CD4-positive, alpha-beta T cell treated with Interleukin-12 subunit alpha and Interleukin-12 subunit beta, for 1 hour (primary cell): ENCODE measurements around the gene RAB11FIP3.

Source experiments
- DNase-seq: peaks from one replicate; pipeline ENCODE4 v3.0.0-alpha.2; 2020

The RAB11FIP3 gene

DNA sequence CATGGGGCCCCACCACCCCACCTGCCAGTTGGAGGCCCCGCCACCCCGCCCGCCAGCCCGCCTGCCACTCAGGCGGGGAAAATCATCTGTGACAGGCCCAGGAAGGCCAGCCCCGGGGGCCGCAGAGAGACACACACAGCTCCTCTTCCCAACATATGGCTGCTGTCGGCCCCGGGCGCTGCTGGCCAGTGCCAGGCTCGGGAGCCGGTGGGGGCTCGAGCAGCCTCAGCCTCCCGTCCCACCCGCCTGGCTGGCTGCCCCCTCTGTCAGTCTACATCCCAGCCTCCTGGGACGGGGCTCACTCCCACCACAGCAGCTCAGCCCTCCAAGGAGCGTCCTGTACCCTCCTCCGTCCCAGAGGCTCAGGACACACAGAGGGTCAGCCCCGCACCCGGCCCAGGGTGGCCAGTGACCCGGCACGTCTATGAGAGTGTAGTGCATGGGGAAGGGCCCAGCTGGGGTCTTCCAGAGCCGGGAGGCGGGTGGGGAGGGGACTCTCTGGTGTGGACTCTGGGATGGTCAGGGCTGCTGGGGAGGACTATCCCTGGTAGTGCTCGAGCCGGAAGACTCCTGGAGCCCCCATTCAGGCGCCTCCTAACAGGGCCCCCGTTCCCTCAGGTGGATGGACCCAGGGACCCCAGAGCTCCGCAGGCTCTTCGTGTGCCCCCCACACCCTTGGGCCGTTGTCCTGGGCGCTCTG is 131.2 kb downstream of the RAB11FIP3 start:
- DNase-seq, result no peak

- DNase-seq, result no peak
Observed at GRCh38 chr16:557463-558297, 132.2 kb downstream of the RAB11FIP3 start.

GRCh38 chr16:558298-559020 is 133.0 kb downstream of the RAB11FIP3 start:
- DNase-seq, result no peak

DNA sequence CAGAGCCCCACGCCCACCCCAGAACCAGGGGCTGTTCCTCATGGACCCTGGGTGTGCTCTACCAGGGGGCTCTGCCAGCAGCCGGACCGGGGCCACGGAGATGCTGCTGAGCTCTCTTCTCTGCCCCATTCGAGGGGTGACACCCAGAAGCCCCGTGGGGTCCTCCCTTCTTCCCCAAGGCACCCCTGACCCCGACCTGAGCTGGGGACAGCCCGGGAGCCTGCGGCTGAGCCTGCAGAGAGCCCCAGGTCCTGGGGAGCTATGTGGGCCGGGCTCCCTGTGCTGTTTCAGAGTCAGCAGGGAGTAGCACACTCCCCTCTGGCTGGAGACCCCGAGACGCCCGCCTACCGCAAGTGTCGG is 133.6 kb downstream of the RAB11FIP3 start:
- DNase-seq, result no peak

- DNase-seq, result no peak
Observed at GRCh38 chr16:559411-560203, 134.2 kb downstream of the RAB11FIP3 start.

GRCh38 chr16:560204-560700 is 134.8 kb downstream of the RAB11FIP3 start, which contains the start of gene PRR35:
Gene PRR35, plus strand, starts transcription at chr16:560394. Its CDS starts 2,901 bp downstream, at chr16:563295.
- DNase-seq, result no peak

DNA sequence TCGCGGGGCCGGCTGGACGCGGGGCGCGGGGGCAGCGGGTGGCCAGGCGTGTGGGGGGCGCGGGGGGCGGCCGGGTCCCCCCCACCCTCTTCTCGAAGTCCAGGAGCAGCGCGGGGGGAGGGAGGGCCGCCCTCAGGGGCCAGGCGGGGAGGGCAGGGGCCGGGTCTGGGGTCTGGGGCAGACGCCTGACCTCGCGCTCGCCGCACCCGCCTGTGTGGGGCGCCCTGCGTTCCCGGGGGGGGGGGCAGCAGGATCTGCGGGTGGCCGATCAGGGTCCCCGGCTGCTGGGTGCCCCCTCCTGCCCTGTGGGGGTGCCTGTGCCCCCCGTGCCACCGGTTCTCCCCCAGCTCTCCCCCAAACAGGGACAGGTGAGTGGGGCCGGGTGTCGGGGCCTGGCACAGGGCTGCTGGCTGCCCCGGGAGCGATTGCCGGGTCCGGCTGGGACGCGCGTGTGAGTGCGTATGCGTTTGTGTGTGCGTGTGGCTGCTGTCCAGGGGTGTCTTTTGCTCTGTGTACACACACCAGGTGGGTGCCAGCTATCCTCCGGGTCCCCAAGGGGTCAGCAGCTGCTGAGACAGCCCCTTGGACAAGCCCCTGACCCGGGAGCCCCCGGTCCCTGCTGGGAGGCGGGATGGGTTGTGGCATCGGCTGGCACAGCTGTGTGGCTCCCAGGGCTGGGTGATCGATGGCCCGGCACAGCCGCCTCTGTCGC is 135.4 kb downstream of the RAB11FIP3 start:
- no peak for DNase-seq

DNA sequence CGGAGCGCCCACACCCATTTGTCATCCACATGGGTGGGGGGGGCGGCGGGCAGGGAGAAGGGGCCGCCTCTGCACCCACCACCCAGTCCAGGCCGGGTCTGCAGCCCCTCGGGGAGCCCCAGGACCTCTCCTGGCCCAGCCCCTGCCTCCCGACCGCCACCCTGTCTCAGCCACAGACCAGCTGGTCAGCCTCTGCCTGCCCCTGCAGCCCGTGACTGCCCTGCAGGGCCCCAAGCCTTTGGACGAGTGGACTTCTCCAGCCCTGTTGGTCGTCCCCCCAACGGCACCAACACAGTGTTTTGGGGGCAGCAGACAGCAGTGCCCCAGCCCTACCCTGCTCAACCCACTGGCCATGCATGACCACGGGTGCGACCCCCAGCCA is 136.0 kb downstream of the RAB11FIP3 start:
- DNase-seq, result no peak

- no peak for DNase-seq
Observed at GRCh38 chr16:561957-562938, 136.8 kb downstream of the RAB11FIP3 start.

- no peak for DNase-seq
Observed at GRCh38 chr16:563072-563644, 137.7 kb downstream of the RAB11FIP3 start.

- no peak for DNase-seq
Observed at GRCh38 chr16:564690-565418, 139.4 kb downstream of the RAB11FIP3 start.

- no peak for DNase-seq
Observed at GRCh38 chr16:565419-566330, 140.2 kb downstream of the RAB11FIP3 start.

DNA sequence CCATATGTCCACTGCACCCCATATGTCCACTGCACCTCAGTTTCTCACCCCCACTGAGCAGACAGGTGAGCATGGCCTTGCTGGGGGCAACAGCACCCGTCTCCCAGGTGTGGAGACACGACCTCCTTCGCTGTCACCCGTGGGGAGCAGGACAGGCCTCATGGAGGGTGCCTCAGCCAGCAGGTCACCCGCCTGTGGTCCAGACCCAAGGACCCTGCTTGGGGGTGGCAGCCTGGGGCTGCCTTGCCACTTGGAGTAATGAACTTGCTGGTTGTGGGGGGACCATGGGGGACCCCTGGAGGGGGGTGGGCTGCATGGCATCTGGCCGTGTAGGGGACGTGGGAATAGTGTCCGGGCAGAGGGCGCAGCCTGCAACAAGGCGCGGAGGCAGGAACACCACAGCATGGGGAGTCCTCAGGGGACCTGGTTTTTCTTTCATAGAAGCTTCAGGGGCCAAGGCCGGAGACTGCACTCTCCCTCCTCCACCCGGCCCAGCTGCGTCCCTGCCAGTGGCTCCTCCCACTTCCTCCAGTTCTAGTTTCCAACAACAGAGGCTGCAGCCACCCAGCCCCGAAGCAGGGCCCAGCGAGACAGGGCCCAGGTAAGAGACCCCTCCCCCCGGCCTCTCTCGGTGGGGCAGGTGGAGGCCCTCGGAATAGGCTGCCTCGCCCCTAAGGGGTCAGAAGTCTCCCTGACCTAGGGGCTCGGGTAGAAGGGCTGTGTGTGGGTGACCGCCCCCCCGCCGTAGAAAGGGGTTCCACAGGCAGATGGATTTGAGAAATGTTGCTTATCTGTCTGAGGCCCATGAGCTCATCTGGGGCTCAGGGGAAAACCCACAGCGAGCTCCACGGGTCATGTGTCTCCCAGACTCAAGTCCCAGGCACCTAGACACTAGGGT is 141.3 kb downstream of the RAB11FIP3 start, which contains the start of gene NHLRC4:
Gene NHLRC4, plus strand, starts transcription at position 531 of the 898 bp plus-strand sequence. CDS start 1,043 bp downstream, outside the sequence.
- DNase-seq, result peak; percentile 58

- no peak for DNase-seq
Observed at GRCh38 chr16:567373-568256, 142.2 kb downstream of the RAB11FIP3 start.

DNA sequence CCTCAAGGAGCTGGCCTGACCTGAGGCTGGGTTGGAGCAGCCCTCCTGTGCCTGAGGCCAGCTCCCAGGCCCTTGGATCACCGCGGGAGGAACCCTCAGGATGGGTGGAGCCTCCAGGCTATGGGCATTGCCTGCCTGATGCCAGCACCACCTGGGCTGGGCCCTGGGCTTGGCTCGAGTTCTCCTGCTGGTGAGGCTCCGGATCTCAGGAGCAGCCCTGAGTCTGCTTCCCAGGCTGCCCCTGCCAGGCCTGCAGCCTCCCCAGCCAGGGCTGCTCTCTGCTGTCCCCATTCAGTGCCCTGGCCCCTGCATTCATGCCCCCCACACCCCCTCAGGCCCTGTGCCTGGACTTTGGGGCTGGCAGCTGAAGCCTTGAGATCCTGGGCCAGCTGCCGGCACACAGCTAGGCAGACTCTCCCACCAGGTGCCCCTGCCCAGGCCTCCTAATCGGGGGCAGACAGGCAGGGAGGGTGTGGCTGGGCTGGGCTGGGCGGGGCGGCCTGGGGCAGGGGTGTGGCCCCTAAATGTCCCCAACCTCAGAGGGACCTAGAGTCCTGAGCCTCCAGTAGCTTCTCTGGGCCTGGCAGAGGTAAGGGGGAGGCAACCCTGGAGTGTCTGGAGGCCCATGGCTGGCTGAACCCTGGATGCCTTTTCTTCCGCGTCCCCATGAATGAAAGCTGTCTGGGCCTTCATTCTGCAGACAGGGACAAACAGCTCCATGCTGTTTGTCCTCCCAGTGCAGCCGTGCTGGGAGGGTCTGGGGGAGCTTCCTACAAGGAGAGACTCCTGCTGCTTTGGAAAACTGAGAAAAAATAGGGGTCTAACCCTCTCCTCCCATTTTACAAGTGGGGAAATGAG is 143.2 kb downstream of the RAB11FIP3 start:
- no peak for DNase-seq
